ENCODE results near the gene DNAJC24.

- TF ChIP-seq CTCF (IDR thresholded peaks at IDR 0.05) = no peak
- peak; percentile 67 to 70 for TF ChIP-seq POLR2AphosphoS5 (IDR thresholded peaks at IDR 0.05; ENCODE audit: insufficient read depth in 1 of 2, low read depth in 1 of 2)
Observed at GRCh38 chr11:31369348-31370329, at the start of gene DNAJC24, which contains the start of gene DCDC1.
